GM21717 (cell line): ENCODE measurements around the gene ANKRD60.

Experiments used
- ATAC-seq: cut with Tn5 transposase; IDR thresholded peaks from one replicate; pipeline ENCODE4 v1.9.1; 2021; ENCODE audit warnings: mild to moderate bottlenecking, moderate library complexity; ENCODE audit not compliant: unreplicated experiment

ANKRD60 gene

GRCh38 chr20:58167759-58168158, 60.7 kb downstream of the ANKRD60 start:
- no peak for ATAC-seq
